Common myeloid progenitor, CD34-positive (primary cell): ENCODE data around the gene SUMO3.

Source experiments
- CTCF ChIA-PET: fragments of 350-600 bp; sonication (Branson Sonifier 250); formaldehyde crosslinking; loops from one replicate; lab custom pipeline; 2021; ENCODE audit warnings: antibody characterized with exemption; lab: Charles Lee
- POLR2A ChIA-PET: fragments of 350-600 bp; sonication (Branson Sonifier 250); formaldehyde crosslinking; loops from one replicate; lab custom pipeline; 2021; ENCODE audit warnings: antibody characterized with exemption; lab: Charles Lee
- DNase-seq, 3 donors: peaks; one replicate each; pipeline versions ENCODE4 v3.0.0 to v3.0.0-alpha.2; 2013
- H3K27ac ChIP-seq, 2 experiments: 1 replicate in 1 of 2; 2 replicates in 1 of 2; pipeline ENCODE4 v1.7.0; 2013; ENCODE audit warnings: inconsistent platforms in 2 of 2, low read length in 2 of 2, mild to moderate bottlenecking in 2 of 2, low read depth in 1 of 2, moderate library complexity in 1 of 2; ENCODE audit not compliant: severe bottlenecking in 2 of 2, insufficient read depth in 1 of 2, poor library complexity in 1 of 2
- H3K27me3 ChIP-seq, 5 experiments: replicated peaks in 2 of 5; 1 replicate in 3 of 5; 2 replicates in 2 of 5; pipeline versions ENCODE4 v1.6.1 to v1.7.0; 2013; ENCODE audit warnings: low read length in 4 of 5, mild to moderate bottlenecking in 2 of 5, moderate library complexity in 2 of 5, inconsistent platforms in 1 of 5; ENCODE audit not compliant: insufficient read depth in 5 of 5, control insufficient read depth in 4 of 5
- H3K36me3 ChIP-seq, 4 experiments: 1 replicate in 2 of 4; 2 replicates in 2 of 4; pipeline versions ENCODE4 v1.6.1 to v1.7.0; 2013; ENCODE audit warnings: low read length in 3 of 4, control low read depth in 1 of 4, mild to moderate bottlenecking in 1 of 4; ENCODE audit not compliant: control insufficient read depth in 4 of 4, insufficient read depth in 4 of 4
- H3K4me1 ChIP-seq, 4 experiments: 1 replicate in 3 of 4; 2 replicates in 1 of 4; pipeline versions ENCODE4 v1.6.1 to v1.7.1; 2013; ENCODE audit warnings: low read length in 3 of 4, mild to moderate bottlenecking in 3 of 4, control low read depth in 1 of 4, inconsistent platforms in 1 of 4, moderate library complexity in 1 of 4; ENCODE audit not compliant: control insufficient read depth in 4 of 4, insufficient read depth in 4 of 4; ENCODE audit errors: control extremely low read depth in 1 of 4
- H3K4me3 ChIP-seq, 7 experiments: 1 replicate in 4 of 7; 2 replicates in 3 of 7; pipeline versions ENCODE4 v1.5.1 to v1.7.0; 2013; ENCODE audit warnings: mild to moderate bottlenecking in 7 of 7, low read length in 6 of 7, moderate library complexity in 6 of 7, inconsistent platforms in 2 of 7, low read depth in 2 of 7, control low read depth in 1 of 7; ENCODE audit not compliant: insufficient read depth in 4 of 7, control insufficient read depth in 1 of 7; ENCODE audit errors: extremely low read depth in 1 of 7
- H3K9me3 ChIP-seq, 5 experiments: 1 replicate in 4 of 5; 2 replicates in 1 of 5; pipeline versions ENCODE4 v1.6.1 to v1.7.1; 2013; ENCODE audit warnings: low read length in 4 of 5, mild to moderate bottlenecking in 2 of 5, inconsistent platforms in 1 of 5, low read depth in 1 of 5, moderate library complexity in 1 of 5; ENCODE audit not compliant: control insufficient read depth in 4 of 5, insufficient read depth in 2 of 5; ENCODE audit errors: control extremely low read depth in 1 of 5
- WGBS: methylation state at CpG from one replicate; pipeline ENCODE4 v1.1.5; 2013; ENCODE audit not compliant: insufficient coverage; 5-methylcytosine and 5-hydroxymethylcytosine counted together

Gene SUMO3

GRCh38 chr21:44847261-44848056 lies 29.6 kb upstream of the SUMO3 start:
- 98% methylated on average over 23 of the region's 24 CpGs for WGBS
- Histone ChIP-seq H3K27ac (no peak overlapping the region), H3K4me3 (no peak overlapping the region), H3K36me3 (peaks cover 4 to 42% (median 31%) of the 10 kb centered on the region in 4 experiments), H3K9me3 (no peaks in the 10 kb centered on the region), H3K4me1 (peaks cover 6 to 43% (median 31%) of the 10 kb centered on the region in 4 experiments), H3K27me3 (no peaks in the 10 kb centered on the region)
- no peak for DNase-seq
- CTCF ChIA-PET, result interaction anchor here (0.7 to 2.5 kb wide), 8 partner anchors 8 to 85 kb away, joined by 3 to 8 read pairs (median 3); no protein-coding TSS in a partner anchor
- POLR2A ChIA-PET, result interaction anchor here (0.9 to 2.8 kb wide), 2 partner anchors 20 to 27 kb away, joined by 3 to 7 read pairs; partner anchors contain the start of gene PTTG1IP

GRCh38 chr21:44846485-44847260 lies 28.8 kb upstream of the SUMO3 start:
- 31% methylated on average over 25 of the region's 27 CpGs for WGBS
- peak overlapping the region in 5 of 7 experiments; percentile 5 to 77 (median 64) for H3K4me3 ChIP-seq
- H3K4me1 ChIP-seq, result peaks cover 3 to 35% (median 27%) of the 10 kb centered on the region in 4 experiments
- ChIA-PET POLR2A (interaction anchor here (0.7 to 2.8 kb wide), 4 partner anchors 8 to 61 kb away, joined by 3 to 7 read pairs (median 4); partner anchors contain the start of gene PTTG1IP), CTCF (interaction anchor here (0.7 to 2.5 kb wide), 10 partner anchors 9 to 86 kb away, joined by 3 to 8 read pairs (median 3); no protein-coding TSS in a partner anchor)
- H3K36me3 ChIP-seq, result peaks cover 4 to 34% (median 30%) of the 10 kb centered on the region in 4 experiments
- H3K27me3 ChIP-seq, result no peaks in the 10 kb centered on the region
- no peak overlapping the region for H3K27ac ChIP-seq
- H3K9me3 ChIP-seq, result no peaks in the 10 kb centered on the region
- peak; percentile 57 to 83 (median 80) for DNase-seq

- peaks cover 0 to 30% (median 25%) of the 10 kb centered on the region in 4 experiments for H3K4me1 ChIP-seq
- peak overlapping the region in 6 of 7 experiments; percentile 32 to 77 (median 62) for H3K4me3 ChIP-seq
- WGBS, result 0% methylated on average over 1 of the region's 1 CpG
- ChIA-PET CTCF (interaction anchor here (0.7 to 2.5 kb wide), 9 partner anchors 9 to 86 kb away, joined by 3 to 8 read pairs (median 3); no protein-coding TSS in a partner anchor), POLR2A (interaction anchor here (0.6 to 2.8 kb wide), 5 partner anchors 9 to 62 kb away, joined by 3 to 7 read pairs (median 4); partner anchors contain the start of gene PTTG1IP)
- no peak for DNase-seq
- peak overlapping the region in 1 of 2 experiments; percentile 22 for H3K27ac ChIP-seq
- H3K9me3 ChIP-seq, result no peaks in the 10 kb centered on the region
- H3K36me3 ChIP-seq, result peaks cover 4 to 30% (median 27%) of the 10 kb centered on the region in 4 experiments
- H3K27me3 ChIP-seq, result no peaks in the 10 kb centered on the region
These were observed 28.3 kb upstream of the SUMO3 start for GRCh38 chr21:44846224-44846484.

- peaks cover 0 to 28% (median 23%) of the 10 kb centered on the region in 4 experiments for H3K4me1 ChIP-seq
- no peaks in the 10 kb centered on the region for H3K9me3 ChIP-seq
- DNase-seq, result peak; percentile 65 to 82 (median 80)
- peak overlapping the region; percentile 30 to 77 (median 59) for H3K4me3 ChIP-seq
- POLR2A ChIA-PET, result interaction anchor here (0.6 to 1.1 kb wide), 4 partner anchors 9 to 62 kb away, joined by 3 to 5 read pairs (median 4); no protein-coding TSS in a partner anchor
- CTCF ChIA-PET, result interaction anchor here (0.9 to 2.5 kb wide), 7 partner anchors 8 to 87 kb away, joined by 3 to 8 read pairs (median 4); no protein-coding TSS in a partner anchor
- H3K36me3 ChIP-seq, result peaks cover 2 to 25% (median 22%) of the 10 kb centered on the region in 4 experiments
- WGBS, result 11% methylated on average over 17 of the region's 34 CpGs
- no peaks in the 10 kb centered on the region for H3K27me3 ChIP-seq
- H3K27ac ChIP-seq, result peak overlapping the region in 1 of 2 experiments; percentile 22
These were observed 27.8 kb upstream of the SUMO3 start for GRCh38 chr21:44845418-44846223.

- peaks cover 0 to 11% (median 8%) of the 10 kb centered on the region in 4 experiments for H3K36me3 ChIP-seq
- no peak overlapping the region for H3K4me3 ChIP-seq
- peaks cover 0 to 24% (median 23%) of the 10 kb centered on the region in 4 experiments for H3K4me1 ChIP-seq
- H3K27ac ChIP-seq, result no peak overlapping the region
- no peak for DNase-seq
- ChIA-PET CTCF (interaction anchor here (0.8 to 0.9 kb wide), 3 partner anchors 30 to 46 kb away, joined by 3 read pairs; partner anchors contain the start of gene PTTG1IP), POLR2A (no interaction called here)
- H3K27me3 ChIP-seq, result no peaks in the 10 kb centered on the region
- no peaks in the 10 kb centered on the region for H3K9me3 ChIP-seq
- 93% methylated on average over 10 of the region's 16 CpGs for WGBS
These were observed 26.4 kb upstream of the SUMO3 start for GRCh38 chr21:44844256-44844655.
